NOMO-1 treated with dmso at 0.1 percent for 144 hours (cell line): ENCODE data around the gene SLC46A1.

Source experiments
- DNase-seq: peaks from one replicate; lab custom pipeline; 2025; ENCODE audit not compliant: unreplicated experiment; lab: John Stamatoyannopoulos, UW

Gene SLC46A1

GRCh38 chr17:28384281-28385036, 21.6 kb downstream of the SLC46A1 start:
- DNase-seq = peak; percentile 71

GRCh38 chr17:28381141-28381825, 24.7 kb downstream of the SLC46A1 start:
- DNase-seq = no peak

GRCh38 chr17:28379814-28380801, 25.9 kb downstream of the SLC46A1 start:
- DNase-seq = no peak

- DNase-seq = no peak
These were observed 33.1 kb downstream of the SLC46A1 start for GRCh38 chr17:28372945-28373274.

GRCh38 chr17:28372203-28372944, 33.6 kb downstream of the SLC46A1 start:
- no peak for DNase-seq

- DNase-seq = peak; percentile 6
These were observed 34.5 kb downstream of the SLC46A1 start, which contains the start of gene SARM1 for GRCh38 chr17:28371245-28372202. Gene SARM1, plus strand, starts transcription at chr17:28371694. Its CDS starts 339 bp downstream, at chr17:28372033.

- DNase-seq = no peak
These were observed 35.3 kb downstream of the SLC46A1 start for GRCh38 chr17:28370744-28371103.

GRCh38 chr17:28370035-28370743, 35.8 kb downstream of the SLC46A1 start, which contains the start of gene VTN:
Gene VTN, minus strand, starts transcription at chr17:28370307. Its CDS starts 104 bp downstream, at chr17:28370203.
- DNase-seq = peak; percentile 4

GRCh38 chr17:28369684-28370034, 36.4 kb downstream of the SLC46A1 start:
- DNase-seq = no peak

GRCh38 chr17:28368915-28369683, 36.9 kb downstream of the SLC46A1 start:
- DNase-seq = no peak

GRCh38 chr17:28368306-28368831, 37.6 kb downstream of the SLC46A1 start:
- DNase-seq = no peak

GRCh38 chr17:28367641-28368305, 38.2 kb downstream of the SLC46A1 start:
- no peak for DNase-seq

- DNase-seq = no peak
These were observed 39.4 kb downstream of the SLC46A1 start for GRCh38 chr17:28366605-28367004.

GRCh38 chr17:28365487-28365886, 40.5 kb downstream of the SLC46A1 start:
- DNase-seq = no peak

- DNase-seq = no peak
These were observed 41.2 kb downstream of the SLC46A1 start, which contains the start of gene SEBOX for GRCh38 chr17:28364665-28365363. Gene SEBOX, minus strand, starts transcription at chr17:28365199. Its CDS starts 48 bp downstream, at chr17:28365151.

GRCh38 chr17:28363776-28364650, 42.0 kb downstream of the SLC46A1 start:
- no peak for DNase-seq
